HG03432 (cell line): ENCODE measurements around the gene ZNF521.

ENCODE experiments used
- ATAC-seq: cut with Tn5 transposase; IDR thresholded peaks from one replicate; pipeline ENCODE4 v1.9.1; 2021; ENCODE audit warnings: mild to moderate bottlenecking, moderate library complexity; ENCODE audit not compliant: unreplicated experiment

Gene ZNF521

GRCh38 chr18:25230658-25231326, 121.2 kb downstream of the ZNF521 start:
- peak; percentile 61 for ATAC-seq

DNA sequence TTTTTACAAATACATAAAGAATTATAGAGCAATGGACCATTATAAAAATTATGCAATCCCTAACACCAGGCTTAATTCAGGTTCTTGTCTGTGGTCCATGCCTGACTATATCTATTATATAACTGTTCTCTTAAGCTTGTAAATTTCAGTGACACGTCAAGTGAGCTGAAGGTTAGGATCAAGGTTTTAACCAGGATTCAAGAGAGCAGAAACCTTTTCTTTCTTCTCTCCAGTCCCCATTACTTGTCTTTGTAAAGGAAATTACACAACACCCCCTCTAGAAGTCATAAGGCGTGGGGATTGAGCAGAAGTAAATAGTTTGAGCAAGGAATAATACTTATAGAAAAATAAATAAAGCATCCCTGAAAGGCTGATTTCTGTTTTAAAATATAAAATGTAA, 122.0 kb downstream of the ZNF521 start:
- no peak for ATAC-seq

DNA sequence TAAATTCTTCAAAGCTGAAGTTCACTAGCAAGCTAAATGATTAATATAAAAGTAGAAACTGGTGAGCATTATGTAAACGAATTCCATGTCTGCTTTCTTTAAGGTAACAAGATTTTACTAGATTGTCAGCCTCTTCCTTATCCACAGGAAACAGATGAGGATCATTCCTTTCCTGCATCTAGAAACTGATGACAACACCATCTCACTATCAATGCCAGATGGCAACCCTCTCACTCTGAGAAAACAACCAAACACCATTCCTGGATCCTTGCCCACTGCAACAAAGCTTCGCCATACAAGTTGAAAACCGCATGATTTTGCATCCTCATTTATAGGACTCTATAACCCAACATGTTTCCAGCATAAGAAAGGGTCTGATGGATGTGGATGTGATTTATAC, 122.9 kb downstream of the ZNF521 start:
- ATAC-seq = no peak

DNA sequence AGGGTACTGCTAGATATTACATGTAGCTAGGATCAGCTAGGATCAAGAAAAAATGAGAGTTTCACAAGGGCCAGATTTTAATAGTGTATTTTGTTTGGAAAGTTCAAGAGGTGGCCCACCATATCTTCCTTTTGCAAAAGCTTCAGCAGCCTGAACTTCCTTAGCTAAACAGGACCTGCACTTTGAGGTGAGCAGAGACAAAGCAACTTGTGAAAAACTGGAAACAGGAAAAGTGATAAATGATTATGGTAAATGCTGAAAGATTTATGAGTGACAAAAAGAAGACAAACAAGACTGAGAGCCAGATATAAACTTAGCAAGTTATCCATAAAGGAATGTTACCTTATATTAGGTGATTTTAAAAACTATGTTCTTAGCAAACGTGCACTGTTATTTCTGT, 123.6 kb downstream of the ZNF521 start:
- no peak for ATAC-seq

DNA sequence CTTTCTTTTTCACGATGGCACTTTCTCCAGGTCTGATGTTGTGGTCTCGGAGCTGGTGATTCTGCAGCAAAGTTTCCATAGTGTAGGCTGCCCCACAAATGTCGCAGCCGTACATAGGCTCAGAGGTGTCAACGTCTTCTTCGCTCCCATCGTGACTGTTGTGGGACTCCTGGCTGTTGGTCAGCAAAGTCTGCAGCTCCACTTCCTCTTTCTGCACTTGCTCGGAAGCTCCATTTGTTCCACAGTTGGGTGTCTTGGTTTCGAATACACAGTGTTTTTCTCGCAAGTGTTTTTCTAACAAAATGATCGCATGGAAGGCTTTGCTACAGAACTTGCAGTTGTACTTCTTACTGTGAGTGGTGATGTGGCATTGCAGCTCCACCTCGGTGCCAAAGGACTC, 126.8 kb downstream of the ZNF521 start:
- no peak for ATAC-seq

DNA sequence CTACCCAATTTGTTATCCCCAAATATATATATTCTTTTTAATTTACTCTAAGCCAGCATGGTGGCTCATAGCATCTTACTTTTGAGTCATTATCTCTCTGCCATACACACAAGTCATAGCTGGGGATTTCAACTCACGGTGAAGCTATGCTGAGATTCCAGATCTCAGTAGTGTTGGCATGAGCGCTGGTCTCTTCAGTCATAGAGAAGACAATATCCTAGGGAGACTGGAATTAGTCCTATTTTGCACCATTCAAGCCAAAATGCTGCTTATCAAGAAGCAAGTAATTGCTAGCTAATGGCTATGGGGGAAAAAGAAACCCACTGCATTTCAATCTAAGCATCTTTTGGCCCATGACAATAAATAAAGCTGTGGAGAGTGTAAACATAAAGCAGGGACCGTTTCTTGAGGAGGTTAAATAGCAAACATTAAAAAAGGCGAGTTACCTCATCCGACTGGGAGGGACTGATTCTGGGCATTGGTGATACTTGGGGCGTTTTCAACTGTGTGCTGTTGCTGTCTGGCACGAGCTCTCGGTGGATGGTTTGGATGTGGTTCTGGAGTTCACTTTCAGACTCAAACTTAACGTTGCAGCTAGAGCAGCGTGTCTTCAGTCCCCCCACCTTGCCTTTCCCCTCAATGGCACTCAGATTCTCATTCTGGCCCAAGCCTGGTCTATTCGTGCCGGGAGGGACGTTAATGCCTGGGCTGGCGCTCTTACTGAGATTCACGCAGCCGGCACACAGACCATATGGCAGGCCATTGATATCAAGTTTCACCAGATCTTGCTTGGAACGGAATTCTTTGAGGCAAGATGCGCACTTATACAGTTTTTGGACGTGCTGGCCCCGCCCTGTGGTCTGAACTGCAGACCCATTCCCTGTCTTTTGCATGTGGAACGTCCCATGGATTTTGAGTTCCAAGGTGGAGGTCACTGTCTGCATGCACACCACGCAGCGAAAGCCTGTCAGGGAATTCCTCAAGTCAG, 127.8 kb downstream of the ZNF521 start:
- ATAC-seq = no peak

DNA sequence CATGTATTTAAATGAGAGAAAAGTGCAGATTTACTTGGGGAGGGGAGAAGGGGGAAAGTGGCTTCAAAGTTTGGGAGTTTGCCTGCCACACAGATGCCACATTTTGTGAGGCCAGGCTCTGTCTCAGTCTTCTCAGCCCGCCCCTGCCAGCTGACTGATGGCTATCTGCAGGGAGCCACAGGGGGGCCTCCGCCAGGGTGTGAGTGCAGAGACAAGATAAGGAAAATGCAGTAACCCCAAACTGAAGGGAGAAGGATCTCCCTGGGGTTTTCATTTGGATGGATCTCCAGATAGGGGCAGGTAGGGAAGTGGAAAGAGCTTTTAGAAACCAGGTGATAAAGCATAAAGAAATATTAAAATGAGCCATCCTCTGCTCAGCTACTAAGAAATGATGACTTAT, 128.8 kb downstream of the ZNF521 start:
- no peak for ATAC-seq

DNA sequence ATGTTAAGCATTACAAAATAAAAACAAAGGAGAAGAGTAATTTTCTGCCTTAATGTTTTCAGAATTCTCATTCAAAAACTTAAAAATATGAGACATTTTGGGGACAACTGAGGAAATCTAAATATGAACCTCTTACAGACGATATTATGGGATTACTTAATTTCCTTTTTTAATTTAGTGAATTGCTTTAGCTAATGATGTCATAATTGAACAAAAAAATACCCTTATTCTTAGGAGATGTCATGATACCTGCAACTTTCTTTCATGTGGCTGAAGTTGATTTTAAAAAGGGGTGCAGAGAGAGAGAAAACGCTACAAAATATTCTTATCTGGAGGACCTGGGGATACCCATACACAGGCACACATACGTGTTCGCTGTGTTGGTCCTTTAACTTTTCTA, 129.3 kb downstream of the ZNF521 start:
- ATAC-seq = no peak

GRCh38 chr18:25210622-25211021, 141.3 kb downstream of the ZNF521 start:
- ATAC-seq = no peak

GRCh38 chr18:25192065-25192464, 159.9 kb downstream of the ZNF521 start:
- ATAC-seq = peak; percentile 55

GRCh38 chr18:25190472-25190871, 161.5 kb downstream of the ZNF521 start:
- peak; percentile 77 for ATAC-seq

- no peak for ATAC-seq
Observed at GRCh38 chr18:25189391-25190185, 162.4 kb downstream of the ZNF521 start.

- no peak for ATAC-seq
Observed at GRCh38 chr18:25187521-25188192, 164.3 kb downstream of the ZNF521 start.

- ATAC-seq = no peak
Observed at GRCh38 chr18:25186871-25187270, 165.1 kb downstream of the ZNF521 start.

GRCh38 chr18:25181993-25182392, 170.0 kb downstream of the ZNF521 start:
- ATAC-seq = no peak

- ATAC-seq = no peak
Observed at GRCh38 chr18:25181581-25181980, 170.4 kb downstream of the ZNF521 start.

- no peak for ATAC-seq
Observed at GRCh38 chr18:25180973-25181548, 170.9 kb downstream of the ZNF521 start.

GRCh38 chr18:25177631-25178030, 174.3 kb downstream of the ZNF521 start:
- ATAC-seq = no peak

GRCh38 chr18:25176518-25177042, 175.4 kb downstream of the ZNF521 start:
- no peak for ATAC-seq
